NCI-H345 (cell line): ENCODE data around the gene NAPB.

Experiments used
- DNase-seq: peaks from one replicate; lab custom pipeline; 2025; lab: John Stamatoyannopoulos, UW

The NAPB gene

DNA sequence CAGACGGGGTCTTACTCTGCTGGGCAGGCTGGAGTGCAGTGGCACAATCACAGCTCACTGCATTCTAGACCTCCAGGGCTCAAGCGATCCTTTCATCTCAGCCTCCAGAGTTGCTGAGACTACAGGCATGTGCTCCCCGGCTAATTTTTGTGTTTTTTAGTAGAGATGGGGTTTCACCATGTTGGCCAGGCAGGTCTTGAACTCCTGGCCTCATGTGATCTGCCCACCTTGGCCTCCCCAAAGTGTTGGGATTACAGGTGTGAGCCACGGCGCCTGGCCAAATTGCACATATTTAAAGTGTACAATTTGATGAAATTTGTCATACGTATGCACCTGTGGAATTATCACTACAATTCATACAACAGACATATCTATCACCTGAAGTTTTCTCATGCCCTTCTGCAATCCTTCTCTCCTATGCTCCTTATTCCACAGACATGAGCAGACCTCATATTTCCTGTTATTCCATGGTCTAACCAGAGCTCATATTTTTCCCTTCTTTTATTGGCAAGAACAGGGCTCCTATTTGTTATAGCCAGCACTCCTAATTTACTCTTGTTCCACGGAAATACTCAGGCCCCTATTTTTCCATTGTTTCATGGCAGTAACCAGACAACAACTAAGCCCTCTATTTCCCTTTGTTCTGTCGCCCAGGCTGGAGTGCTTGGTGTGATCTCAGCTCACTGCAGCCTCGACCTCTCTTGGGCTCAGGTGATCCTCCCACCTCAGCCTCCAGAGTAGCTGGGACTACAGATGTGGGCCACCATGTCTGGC, 16.0 kb upstream of the NAPB start:
- no peak for DNase-seq

DNA sequence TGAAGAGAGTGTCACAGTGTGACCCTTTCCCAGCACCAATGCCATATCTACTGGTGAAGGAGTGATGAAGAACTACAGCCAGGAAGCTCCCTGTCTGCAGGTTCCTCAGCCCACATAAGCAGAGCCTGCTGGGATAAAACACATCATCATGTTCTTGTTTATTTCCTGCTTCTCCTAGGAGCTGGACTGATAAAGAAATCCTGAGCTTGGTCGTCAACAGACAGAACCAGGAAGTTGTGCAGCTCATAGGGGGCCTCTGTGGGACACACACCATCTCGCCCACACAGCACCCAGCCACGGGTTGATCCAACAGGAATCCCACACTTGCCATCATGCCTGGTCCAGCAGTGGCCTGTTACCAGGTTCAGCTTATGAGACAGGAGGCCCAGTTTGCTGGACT, 15.4 kb upstream of the NAPB start:
- DNase-seq, result no peak

DNA sequence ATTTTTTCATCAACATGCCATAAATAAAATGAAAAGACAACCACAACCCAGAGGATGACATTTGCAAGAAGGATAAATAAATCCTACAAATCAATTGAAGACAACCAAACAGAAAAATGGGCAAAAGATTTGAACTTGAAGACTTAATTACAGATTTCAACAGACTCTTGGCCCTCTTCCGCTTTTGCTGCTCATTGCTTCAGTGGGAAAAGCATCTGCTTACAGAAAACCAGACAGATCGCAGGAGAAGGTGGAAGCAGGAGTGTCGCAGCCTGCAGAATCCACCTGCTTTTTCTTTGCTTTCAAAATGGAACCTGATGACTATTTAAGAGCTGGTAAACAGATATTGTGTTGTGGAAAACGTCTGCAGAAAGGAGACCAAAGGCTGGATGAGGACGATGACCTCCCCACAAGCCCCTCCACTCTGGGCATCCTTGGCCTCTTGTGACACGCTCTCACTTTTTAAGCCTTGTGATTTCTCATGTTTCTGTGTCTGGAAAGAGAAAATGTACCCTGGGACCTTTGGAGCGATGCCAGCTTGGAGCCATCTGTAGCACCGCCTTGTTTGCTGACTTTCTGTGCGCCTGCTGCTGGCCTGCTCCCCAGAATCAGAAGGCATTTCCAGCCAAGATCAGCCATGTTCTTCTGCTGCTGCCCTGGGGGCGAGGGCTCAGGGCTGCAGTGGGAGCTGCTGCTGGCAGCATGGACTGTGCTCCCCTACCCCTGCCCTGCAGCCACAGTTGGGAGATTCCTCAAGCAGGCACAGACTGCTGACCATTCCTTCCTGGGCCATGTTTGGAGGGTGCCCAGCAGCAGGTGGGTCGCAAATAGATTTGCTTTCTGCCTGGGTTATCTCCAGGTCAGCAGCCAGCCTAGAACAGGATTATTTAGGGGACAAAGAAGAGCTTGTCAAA, 14.6 kb upstream of the NAPB start:
- peak; percentile 74 for DNase-seq

DNA sequence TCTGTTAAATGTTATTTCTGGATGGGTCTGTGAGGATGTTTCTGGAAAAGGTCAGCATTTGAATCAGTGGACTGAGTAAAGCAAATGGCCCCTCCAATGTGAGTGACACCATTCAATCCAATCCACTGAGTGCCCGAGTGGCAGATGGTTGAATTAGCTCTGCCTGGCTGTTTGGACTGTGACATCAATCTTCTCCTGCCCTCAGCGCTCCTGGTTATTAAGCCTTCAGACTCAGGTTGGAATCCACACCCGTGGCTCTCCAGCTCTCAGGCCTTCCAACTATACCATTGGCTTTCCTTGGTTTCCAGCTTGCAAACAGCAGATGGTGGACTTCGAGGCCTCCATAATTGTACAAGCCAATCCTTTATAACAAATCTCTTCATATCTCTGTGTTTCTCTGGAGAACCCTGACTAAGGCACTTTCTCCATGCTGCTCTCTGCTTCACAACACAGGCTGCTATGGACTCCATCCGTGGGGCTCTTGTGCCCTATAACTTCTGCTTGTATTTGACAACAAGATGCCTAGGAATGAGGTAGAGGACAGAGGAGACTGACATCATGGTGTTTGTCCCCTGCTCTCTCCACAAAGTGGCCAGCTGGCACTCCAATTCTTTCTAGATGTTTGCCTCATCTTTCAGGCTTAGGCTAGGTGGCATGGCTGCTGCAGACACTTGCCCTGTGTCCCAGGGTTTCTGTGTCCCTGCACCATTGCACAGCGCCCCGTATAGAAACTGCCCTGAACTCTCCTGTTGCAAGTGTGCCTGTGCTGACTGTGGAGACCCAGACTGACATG, 13.4 kb upstream of the NAPB start:
- DNase-seq, result no peak

DNA sequence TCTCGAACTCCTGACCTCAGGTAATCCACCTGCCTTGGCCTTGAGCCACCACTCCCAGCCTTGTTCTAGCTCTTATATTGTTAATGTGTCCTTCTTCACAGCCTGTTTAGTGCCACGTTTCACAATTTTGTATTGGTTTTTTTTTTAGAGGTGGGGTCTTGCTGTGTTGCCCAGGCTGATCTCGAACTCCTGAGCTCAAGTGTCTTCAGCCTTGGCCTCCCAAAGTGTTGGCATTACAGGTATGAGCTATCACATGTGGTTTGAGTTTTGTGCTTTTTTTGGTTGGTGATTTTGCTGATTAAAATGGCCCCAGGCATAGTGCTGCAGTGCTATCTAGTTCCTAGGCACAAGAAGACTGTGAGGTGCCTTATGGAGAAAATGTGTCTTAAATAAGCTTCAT, 12.3 kb upstream of the NAPB start:
- no peak for DNase-seq

DNA sequence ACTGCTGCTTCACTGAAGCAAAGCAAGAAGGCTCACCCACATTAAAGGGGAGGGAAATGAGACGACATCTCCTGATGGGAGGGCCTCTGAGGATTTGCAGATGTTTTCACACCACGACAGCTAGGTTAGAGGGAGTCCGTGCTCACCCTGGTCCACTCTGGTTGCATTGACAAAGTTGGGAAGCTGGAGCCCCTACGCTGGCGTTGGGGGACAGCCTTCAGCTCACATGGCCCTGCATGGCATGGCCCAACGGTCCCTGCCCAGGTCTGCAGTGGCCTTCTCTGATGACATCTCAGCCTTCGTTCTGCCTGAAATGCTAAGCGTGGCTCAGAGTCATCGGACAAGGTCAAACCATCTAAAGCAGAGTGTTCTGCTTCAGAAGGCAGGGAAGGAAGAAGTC, 3.8 kb upstream of the NAPB start:
- DNase-seq, result no peak

DNA sequence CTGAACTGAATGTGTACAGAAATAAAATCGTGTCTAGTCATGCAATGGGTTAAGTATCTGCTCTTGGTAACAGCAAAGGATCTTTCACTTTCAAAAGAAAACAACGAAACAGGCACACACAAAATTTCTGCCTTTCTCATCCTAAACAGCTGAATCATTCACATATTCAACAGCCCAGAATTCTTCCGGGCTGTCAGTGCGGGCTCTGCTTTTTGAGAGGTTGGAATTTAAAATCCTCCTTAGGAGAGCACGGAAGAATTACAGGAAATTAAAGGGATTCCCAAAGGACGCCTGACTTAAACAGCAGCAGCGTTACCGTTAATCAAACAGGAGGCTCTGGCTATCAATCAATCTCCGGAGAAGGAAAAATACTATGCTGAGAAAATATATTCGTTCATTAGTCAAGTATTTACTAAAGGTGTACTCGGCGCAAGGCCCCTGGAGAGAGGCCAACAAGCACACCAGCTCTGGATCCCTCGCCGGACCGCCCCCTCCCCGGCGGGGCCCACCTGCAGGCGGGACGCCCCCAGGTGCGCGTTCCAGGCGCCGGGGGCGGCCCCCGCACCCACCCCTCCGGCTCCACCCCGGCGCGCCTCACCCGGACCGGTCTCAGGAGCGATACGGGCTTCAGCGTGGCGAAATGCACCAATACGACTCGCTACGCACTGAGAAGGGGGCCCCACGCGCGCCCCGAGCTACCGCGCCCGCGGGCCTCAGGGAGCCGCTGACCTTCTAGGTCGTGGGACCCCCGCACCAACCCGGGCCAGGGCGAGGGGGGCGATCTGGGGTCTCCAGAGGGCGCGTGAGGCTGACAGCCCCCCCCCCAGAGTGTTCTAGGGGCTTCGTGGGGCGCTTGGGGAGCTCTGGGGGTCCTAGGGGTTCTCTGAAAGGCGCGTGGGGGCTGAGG, 1.0 kb downstream of the NAPB start:
- DNase-seq, result peak; percentile 66

DNA sequence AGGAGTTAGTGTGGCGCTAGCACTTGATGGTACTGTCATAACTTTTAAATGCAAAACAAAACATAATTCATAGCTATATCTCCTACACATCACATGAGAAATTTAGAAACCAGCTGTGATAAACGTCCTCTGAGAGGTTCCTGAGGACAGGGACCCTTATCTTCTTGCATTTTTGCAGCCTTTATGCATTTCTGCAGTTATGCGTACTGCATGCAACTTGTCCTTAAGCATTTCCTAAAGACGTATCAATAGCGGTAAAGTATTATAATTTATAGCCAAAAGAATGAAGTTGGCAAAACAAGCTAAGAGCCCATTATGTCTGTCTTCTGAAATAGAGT, 1.7 kb downstream of the NAPB start:
- no peak for DNase-seq

DNA sequence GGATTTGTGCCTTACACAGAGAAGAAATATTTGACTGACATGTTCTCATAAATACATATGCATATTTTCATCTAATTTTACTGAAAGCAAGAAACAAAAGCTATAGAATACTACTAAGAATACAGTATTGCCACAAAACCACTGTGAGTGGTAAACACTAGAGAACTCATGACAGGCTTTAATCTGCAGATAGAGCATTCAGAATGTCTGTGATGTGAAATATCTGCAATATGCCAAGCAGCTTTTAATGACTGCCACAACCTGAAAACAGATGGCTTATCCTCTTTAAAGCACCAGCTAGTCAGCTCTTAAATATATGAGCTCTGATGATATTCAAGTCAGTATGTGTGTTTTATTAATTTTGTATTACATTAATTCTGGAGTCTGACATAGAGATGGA, 3.4 kb downstream of the NAPB start:
- no peak for DNase-seq

DNA sequence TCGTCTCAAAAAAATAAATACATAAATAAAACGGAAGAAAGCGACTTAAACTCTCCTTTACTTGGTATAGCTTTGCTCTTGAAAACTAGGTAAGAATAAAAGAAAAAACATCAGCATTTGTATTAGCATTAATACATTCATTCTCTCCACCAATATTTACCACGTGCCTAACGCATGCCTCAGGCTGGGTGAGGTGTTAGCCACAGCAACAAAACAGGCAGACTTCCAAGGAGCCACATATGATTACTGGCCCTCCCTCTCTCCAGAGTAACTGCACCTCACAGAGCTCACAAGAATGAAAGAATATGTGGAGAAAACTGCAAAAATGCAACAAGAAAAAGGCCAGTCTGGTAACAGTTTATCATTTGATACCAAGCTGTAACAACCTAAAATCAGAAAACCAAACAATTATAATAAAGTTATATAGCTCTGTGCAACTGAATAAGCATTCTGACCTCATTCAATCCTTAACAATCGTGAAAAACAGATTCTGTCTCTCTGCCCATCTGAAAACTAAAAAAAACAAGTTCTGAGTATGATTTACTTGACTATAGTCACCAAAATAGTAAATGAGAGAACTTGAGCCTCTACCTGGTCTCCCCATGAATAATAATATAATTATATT, 5.2 kb downstream of the NAPB start:
- DNase-seq, result no peak

DNA sequence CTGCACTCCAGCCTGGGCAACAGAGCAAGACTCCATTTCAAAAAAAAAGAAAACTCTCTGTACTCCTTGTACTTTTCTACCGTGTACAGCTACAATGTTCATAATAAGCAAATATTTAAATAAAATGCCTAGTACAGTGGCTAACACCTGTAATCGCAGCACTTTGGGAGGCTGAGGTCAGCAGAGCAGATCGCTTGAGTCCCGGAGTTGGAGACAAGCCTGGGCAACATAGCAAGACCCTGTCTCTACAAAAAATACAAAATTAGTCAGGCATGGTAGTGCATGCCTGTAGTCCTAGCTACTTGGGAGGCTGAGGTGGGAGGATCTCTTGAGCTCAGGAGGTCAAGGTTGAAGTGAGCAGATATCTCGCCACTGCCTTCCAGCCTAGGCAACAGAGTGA, 5.7 kb downstream of the NAPB start:
- DNase-seq, result no peak

DNA sequence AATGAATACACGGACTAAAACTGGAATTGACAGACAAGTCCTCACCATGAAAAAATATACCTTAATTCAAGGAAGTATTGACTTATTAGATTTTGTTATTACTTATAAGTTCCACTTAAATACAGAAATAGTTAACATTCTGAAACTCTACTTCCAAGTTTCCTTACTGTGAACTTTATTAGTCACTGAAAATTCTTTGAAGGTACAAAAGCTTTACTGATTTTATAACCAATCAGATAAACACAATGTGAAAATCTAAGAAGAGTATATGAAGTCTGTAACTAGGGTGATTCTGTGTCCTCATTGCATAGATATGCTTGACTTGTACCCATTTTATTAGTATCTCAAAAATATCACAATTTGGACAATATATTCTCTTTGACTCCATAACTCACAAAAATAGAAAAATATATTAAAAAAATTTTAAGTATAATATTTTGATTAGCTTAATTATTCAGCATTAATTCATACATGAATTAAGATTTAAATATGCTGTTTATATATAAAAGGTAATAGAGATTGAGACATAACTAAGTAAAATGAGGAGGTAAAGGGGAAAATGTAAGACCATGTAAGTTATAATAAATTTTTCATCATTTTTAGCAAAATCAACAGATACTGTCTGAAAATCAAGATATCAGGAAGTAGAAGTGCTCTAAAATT, 6.6 kb downstream of the NAPB start:
- DNase-seq, result no peak

DNA sequence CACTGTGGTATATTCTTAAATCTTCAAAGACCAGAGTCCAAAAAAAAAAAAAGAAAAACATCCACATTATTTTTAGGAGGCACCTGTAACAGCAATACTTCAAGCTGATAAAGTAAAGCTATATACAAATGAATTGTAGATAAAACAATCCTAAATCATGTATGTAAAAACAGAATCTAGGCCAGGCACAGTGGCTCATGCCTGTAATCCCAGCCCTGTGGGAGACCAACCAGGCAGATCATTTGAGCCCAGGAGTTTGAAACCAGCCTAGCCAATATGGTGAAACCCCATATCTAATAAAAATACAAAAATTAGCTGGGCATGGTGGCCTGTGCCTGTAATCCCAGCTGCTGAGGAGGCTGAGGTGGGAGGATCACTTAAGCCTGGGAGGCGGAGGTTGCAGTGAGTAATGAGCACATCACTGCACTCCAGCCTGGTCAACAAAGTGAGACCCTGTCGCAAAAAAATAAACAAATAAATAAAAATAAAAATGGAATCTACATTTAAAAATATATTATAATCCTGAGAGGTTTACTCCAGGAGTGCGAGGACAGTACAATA, 7.3 kb downstream of the NAPB start:
- DNase-seq, result no peak

DNA sequence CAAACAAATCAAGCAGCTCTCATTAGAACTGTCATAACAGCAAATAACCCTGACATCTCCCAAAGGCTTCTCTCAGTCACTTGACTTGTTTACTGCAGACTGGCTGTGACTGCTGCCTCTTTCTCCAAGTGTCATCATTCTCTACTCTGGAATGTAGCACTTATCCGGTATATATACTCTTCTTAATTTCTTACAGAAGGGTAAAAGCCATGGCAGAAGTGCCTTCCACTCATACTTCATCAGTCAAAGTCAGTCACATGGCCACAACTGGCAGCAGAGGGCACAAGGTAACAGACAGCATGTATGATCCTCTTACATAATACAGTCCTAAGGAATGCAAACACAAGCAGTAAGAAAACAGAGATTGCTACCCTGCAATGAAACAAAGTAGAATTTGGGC, 9.3 kb downstream of the NAPB start:
- DNase-seq, result no peak

DNA sequence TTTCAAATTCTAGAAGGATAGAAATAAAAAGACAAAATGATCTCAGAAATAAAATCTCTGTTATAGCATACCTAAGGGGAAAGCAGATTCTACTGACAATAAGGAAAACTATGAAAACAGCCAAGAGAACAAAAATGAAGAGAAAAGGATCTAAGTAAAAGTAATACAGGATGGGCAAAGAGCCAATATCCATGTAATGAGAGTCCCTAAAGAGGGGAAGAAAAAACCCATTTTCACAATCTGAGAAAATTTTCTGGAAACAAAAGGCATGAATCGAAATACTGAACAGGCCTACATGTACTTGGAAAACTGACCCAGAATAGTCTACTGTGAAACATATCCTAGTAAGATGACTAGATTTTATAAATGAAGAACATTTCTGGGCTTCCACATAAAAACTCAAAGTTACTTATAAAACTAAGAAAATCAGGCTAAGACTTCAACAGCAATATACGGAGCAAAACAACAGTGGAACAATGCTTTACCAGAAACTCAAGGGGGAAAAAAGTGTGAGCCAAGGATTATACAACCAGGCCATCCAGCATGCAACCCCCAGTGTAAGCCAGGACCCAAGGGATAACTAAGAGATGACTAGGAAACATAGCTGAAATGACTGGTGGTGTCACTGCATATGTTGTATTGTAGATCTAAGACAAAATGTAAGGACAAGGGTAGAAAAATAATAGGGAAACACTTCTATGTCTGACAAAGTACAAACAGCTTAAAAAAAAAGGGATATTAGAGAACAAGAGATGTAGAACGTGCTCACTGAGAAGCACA, 10.2 kb downstream of the NAPB start:
- no peak for DNase-seq

DNA sequence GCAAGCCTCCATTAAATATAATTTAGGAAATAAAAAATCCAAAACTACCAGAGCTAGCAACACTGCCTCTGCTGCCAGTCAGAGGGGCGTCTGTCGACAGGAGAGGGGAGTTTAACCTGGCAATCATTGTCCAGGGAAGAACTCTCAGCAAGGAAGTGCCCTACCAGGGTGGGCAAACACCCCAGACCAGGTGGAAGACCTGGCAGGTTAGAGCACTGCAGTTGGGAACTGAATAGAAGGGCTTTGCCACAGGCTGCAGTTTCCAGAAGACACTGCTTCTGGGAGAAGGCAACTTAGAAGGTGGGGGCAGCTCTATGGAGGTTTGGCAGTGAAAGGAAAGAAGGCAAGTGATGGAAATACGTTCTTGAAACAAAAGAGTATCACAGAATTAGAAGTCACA, 11.5 kb downstream of the NAPB start:
- no peak for DNase-seq

DNA sequence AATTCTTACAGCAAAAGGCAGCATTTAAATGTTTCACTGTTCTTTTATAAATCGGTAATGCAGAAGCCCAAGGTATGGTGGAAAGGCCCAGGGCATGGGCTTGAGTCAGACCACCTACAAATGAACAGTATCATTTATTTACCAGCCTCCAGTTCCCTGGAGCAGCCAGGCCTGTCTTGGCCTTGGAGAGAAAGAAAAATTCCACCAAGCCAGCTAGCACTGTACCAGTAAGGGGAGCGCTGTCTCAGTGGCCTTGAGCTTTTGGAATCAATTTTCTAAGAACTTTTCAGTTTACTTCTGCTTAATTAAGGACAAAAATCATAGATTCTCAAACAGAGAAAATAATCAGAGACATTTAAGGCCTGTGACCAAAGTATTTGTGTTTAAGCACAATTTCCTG, 12.3 kb downstream of the NAPB start:
- DNase-seq, result no peak

DNA sequence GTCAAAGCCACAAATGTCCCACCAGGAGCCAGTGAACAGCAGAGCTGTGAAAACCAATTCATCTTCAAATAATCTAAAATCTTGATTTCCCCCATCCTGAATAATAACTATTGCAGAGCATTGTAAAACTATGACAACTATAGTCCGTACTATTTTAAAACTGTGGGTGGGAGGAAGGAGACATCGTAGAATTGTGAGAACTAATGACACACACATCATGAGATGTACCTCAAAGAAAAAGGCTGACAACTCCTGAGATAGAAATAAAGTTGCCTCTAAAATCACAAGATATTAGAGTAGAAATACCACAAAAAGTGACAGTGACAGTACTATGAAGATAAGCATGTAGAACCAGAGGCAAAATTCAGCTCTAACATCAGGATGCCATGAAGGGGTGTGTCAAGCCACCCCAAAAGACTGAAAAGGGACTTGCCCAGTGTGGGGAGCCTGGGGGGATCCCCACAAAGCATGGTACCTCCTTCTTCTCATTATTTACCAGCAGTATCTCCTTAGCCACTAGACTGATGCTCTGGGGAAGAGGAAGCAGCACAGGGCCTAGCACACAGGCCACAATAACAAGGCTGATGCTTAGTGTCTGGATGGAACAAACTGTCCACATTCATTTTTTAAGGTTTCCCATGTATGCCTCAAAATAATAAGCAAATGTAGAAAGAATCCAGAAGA, 13.4 kb downstream of the NAPB start:
- DNase-seq, result no peak

DNA sequence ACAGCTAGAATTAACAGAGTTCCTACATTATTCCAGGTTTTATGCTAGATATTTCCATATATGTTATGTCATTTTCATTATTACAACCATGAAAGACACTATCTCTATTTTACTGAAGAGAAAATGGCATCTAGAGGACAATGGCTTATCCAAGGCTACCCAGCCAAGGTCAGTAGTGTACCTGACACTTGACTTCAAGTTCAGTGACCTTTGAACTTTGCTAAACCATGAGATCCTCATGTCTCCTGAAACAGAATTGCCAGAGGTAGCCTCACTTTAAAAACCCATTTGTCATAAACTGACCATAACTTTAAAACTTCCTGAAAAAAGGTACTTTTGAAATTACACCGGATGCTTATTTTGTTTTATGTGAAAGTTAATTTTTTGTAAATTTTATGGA, 14.4 kb downstream of the NAPB start:
- DNase-seq, result no peak
